Measurements from ENCODE around the gene CBX5. TPM values are rescaled to one million over a fixed set of nuclear protein-coding genes. Genes with fewer than 3 reads are reported as not detected.
A peak's percentile ranks its signal among the peaks of the same experiment; 100 is the strongest.
"Not testable (repeated sequence)": the region's sequence is repeated elsewhere in the genome, so short reads cannot be mapped to it uniquely, and the experiment has no call there.

Gene CBX5
- total RNA-seq, 1 donor from 2014 or later = 97.5 TPM

DNA sequence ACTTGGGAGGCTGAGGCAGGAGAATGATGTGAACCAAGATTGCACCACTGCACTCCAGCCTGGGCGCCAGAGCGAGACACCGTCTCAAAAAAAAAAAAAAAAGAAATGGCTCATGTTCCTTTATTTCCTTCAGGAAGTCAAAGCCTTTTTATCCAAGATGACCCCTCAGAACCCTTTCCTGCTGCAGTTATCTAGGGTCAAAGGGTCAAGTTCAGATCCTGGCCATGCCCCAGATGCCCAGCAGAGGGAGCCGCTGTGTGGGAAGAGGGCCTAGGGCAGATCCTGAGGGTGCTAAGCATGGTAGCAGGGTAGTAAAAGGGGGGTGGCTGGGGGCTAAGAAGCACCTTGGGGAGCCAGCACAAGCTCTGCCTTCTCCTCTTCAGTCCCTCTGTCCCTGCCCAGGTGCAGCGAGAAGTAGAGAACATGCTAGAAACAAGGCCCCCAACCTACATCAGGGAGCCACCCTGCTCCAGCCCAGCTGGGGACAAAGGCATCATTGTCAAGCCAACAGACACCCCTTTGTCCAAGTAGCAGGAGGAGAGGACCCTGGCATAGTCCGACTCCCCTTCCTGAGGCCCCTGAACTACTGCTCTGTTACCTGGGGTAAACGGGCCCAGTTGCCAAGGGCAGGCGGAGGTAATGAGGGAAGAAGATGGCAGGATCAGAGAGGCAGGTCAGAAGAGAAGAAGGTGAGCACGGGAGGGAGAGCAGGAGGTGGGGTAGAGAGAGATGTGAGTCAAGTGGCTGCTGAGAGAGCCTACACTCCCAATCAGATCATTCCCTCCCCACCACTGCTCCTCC, 14.4 kb upstream of the CBX5 start:
- no peak for DNase-seq (ENCODE audit: low read depth)

DNA sequence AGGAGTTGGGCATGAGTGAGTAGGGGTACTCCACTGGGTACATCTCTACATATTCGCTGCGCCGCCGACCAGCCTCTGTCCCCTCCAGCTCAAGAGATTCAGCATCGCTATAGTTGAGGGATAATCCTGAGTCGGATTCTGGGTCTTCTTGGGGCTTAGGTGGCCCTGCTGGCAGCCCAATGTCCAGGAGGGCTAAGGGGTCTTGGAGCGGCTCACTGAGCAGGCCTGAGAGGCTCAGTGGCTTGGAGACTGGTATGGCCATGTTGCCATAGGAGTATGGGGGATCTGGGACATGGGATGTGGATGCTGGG, 13.0 kb upstream of the CBX5 start:
- no peak for DNase-seq (ENCODE audit: low read depth)

DNA sequence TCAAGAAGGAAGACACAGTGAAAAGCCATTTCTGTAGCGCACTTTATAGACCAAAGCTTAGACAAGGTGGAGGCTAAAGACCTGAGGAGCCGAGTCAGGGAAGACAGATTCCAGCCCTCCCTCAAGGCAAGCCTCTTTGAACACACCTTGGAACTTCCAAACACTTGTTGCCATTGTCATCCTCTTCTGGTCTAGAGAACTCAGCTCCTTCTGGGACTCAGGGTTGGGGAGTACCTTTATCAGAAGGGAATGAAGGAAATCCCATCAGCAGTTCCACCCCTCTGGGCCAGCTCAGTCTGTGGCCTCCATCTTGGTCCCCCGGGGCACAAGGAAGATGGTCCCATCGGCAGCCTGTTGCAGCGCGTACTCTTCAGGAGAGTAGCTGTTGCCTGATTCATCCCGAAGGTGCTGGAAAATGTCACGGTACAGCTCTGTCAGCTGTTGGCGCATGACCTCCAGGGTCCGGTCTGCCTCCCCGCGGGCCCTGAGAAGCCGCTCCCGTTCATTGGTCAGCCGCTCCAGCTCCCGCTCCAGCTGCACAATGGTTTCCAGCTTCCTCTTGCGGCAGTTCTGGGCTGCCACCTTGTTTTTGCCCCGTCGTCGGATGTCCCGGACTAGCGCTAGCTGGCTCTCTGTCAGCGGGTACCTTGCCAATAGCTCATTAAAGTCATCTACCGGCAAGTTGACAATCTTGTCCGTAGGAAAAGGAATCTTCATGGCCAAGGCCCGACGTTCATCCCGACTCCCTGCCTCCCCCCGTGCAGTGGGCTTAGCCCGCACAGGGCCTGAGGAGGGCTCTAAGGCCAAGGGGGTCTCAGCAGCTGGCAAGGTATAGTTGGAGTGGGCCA, 12.4 kb upstream of the CBX5 start:
- no peak for DNase-seq (ENCODE audit: low read depth)

DNA sequence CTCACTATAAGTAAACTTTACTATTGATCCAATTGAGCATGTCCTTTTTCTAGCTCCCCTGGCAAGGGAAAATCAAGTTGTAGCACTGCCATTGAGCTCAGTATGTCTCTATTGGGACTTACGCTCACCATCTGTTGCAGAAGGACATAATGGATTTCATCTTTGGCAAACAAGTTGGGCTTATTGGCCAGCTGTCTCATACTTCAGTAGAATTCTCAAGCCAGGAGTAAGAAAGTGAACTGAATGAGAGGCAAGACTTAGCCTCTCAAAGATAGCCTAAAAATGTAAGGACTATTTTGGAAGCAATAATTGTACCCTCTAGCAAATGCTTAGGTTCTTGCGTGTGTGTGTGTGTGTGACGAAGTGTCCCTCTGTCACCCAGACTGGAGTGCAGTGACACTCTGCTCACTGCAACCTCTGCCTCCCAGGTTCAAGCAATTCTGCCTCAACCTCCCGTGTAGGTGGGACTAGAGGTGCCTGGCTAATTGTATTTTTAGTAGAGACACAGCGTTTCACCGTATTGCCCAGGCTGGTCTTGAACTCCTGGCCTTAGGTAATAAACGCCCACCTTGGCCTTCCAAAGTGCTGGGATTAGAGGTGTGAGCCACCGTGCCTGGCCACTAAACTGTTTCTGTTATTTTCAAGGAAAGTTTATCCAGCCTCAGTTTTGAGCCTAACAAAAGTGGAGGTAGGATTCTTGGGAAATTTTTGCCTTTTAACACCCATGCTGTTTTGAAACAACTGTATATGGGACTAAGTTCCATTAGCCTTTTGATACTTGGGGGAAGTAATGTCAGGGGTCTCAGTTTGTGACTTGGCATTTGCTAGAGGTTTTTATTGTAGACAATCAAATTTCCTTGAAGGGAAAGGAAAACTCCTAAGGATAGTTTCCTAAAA, 7.6 kb upstream of the CBX5 start:
- no peak for DNase-seq (ENCODE audit: low read depth)

DNA sequence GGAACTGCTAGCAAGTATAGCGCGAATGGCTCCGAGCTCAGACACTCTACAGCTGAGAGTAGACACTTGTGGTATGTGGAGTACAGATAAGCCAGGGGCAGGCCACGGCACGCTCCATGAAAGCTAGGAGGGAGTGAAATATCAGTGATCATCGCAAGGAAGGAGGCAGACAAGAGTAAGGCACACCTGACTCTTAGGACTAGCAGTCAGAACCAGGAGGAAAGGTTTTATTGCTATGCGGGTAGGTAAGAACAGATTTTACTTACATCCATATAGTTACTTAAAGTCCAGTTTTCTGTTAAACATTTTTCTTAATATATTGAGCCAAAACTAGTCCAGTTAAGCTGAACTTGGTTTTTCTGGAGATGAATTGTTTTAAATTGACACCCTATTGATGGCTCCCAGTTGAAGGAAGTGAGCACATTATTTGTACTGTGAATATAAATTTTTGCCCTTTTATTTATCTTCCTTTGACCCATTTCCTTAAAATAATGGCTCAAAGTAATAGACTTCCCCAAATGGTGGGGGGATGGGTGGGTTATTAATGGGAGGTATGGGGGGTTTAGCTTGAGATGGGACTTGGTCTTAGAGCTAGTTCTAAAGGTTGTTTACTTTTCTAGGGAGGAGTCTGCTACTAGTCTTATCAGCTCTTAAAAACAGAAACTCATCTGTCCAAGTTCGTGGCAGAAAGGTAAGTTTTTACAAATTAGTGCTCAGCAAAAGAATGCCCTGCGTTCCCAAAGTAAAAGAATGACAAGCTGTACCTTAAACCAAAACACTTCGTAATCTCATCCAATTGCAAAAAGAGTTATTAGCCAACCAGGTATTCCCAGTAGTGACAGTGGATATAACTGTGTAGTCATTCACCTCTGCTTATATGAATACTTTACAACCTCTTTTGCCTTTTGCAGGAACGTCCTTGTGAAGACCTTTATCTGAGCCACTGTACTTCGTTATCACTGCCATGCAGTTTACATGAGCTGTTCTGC, 6.4 kb upstream of the CBX5 start:
- no peak for DNase-seq (ENCODE audit: low read depth)

DNA sequence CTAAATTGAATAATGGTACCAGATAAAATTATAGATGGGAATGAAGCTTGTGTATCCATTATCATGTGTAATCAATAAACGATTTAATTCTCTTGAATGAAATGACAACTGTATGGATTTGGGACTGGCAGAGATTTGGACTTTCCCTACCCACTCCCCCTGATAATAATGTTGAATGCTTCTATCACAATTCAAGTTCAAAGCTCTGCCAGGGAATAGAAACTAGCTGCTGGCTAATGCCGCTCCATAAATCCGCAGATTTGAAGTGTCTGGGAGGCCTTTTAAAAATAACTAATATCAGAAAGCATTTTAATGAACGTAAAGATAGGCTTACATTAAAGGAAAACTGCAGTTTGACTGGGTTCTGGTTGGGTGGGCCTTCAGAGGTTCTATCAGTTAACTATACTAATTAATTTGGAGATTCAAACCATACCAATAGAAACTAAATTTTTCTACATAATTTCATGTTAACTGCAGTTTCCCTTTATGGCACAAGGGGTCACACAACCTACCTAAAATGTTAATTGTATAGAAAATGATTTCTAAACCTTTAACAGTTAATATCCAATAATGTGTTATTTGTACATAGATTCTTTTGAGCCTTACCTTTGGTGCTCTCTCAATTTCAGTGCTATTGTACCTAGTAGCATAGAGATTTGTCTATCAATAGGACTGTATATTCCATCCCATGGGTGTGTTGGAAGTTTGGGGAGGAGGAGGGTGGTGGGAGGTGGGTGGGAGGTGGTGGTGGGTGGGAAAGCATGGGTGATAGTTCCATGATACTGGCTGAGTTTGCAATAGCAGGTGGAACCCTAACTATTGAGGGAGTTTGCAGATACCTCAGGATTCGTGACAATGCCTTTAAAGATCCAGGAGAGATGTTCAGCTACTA, 5.5 kb upstream of the CBX5 start:
- DNase-seq (ENCODE audit: low read depth) = no peak

DNA sequence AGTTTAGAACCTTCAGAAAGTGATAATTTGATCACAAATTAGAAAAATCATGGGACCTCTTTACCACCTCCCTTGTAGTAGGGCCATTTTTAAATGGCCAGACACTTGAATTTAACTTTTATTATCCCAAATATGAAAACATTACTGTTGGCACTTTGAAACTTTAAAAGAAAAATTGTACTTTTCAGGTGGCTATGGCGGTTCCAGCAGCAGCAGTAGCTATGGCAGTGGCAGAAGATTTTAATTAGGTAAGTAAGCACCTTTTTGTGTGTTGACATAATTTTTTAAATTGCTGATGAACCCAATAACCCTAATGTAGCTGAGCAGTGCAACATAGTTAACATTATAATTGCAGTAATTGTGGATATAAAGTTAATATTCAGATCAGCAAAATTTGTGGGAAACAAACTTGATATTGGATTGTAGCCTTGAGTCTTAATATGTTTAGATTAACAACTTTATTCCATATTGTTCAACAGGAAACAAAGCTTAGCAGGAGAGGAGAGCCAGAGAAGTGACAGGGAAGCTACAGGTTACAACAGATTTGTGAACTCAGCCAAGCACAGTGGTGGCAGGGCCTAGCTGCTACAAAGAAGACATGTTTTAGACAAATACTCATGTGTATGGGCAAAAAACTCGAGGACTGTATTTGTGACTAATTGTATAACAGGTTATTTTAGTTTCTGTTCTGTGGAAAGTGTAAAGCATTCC, 4.3 kb upstream of the CBX5 start:
- DNase-seq (ENCODE audit: low read depth) = not testable (repeated sequence)

DNA sequence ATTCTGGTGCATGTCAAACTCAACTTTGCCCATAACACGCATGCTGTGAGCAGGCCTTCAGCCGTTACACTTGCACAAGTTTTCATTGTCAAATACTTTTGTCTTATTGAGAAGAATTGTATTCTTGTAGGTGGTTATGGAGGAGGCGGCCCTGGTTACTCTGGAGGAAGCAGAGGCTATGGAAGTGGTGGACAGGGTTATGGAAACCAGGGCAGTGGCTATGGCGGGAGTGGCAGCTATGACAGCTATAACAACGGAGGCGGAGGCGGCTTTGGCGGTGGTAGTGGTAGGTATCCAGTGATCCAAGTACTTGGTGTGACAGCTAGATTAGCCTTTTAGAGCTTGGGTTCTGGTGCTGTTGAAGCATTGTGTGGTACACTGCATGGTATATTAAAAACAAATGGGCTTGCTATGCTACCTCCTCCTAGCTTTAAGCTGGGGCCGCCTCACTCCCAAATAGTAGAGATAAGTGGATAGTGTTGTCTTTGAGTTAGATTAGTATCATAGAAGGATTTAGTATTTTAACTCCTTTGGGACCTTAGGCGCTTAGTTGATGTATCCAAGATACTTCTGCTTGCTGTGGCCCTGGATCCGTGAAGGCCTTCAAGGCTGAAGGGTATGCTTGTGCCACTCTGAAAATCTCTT, 3.1 kb upstream of the CBX5 start:
- DNase-seq (ENCODE audit: low read depth) = no peak

DNA sequence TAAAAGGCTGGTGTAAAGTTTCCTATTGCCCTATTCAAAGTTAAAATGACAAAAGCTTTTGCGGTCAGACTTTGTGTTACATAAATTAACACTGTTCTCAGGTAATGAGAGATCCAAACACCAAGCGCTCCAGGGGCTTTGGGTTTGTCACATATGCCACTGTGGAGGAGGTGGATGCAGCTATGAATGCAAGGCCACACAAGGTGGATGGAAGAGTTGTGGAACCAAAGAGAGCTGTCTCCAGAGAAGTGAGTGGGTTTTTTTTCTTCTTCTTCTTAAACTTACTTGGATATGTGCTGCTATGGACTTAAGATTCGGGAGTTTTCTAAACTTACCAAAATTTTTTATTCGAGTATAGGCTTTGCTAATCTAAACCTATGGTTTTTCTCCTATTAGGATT, 1.8 kb upstream of the CBX5 start:
- DNase-seq (ENCODE audit: low read depth) = not testable (repeated sequence)

DNA sequence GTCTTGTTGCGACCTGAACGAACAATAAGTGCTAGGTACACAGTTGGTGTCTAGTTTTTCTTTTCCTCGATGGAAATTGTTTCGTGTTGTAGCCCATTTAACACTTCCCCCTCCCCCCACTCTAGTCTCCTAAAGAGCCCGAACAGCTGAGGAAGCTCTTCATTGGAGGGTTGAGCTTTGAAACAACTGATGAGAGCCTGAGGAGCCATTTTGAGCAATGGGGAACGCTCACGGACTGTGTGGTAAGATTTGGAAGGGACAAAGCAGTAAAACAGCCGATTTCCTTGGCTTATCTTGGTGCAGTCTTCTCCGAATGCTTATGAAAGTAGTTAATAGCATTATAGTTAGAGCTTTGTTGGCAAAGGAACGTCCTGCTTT, 1.3 kb upstream of the CBX5 start:
- not testable (repeated sequence) for DNase-seq (ENCODE audit: low read depth)

DNA sequence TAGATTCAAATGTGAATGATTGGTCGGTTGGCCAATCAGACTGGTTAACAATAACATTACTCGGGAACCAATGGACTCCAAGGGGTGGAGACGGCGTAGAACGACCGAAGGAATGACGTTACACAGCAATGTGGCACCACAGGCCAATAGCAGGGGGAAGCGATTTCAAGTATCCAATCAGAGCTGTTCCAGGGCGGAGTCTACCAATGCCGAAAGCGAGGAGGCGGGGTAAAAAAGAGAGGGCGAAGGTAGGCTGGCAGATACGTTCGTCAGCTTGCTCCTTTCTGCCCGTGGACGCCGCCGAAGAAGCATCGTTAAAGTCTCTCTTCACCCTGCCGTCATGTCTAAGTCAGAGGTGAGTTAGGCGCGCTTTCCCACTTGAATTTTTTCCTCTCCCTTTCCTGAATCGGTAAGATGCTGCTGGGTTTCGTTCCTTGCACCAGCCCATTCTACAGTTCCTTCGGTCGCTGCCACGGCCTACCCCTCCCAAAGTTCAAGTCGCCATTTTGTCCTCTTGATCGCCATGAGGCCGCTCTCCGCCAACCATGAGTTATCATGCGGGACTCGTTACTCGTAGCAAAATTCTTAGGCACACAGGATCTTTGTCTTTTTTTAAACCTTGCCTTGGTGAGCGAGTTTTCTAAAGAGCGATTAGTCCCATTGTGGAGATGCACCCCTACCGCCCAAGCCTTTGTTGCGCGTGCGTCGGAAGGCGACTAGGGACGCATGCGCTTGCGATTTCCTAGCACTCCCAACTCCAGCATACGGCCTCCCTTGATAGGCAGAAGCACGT, 742 bp upstream of the CBX5 start, which contains the start of gene HNRNPA1:
Gene HNRNPA1 (plus strand): TSS at position 259 of the 793 bp plus-strand sequence. CDS start 82 bp downstream, at position 341.
- peak; percentile 100 for DNase-seq (ENCODE audit: low read depth)

DNA sequence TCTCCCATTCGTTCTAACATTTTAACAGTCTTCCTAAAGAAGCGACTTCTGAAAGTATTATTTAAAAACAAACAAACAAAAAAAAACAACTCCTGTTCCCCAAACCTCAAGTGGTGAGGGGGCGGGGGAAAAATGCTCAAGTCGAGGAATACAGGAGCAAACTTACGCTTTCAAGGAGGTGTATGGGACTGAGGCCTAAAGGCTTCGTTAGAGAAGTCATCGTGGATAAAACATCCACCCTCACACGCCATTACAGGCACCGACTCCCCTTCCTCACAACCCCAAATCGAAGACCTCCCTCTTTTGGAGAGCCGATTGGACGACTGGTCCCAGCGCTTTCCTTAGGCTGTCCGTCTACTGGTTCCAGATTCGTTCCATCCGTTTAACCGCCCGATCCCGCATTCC, 693 bp downstream of the CBX5 start:
- no peak for DNase-seq (ENCODE audit: low read depth)

DNA sequence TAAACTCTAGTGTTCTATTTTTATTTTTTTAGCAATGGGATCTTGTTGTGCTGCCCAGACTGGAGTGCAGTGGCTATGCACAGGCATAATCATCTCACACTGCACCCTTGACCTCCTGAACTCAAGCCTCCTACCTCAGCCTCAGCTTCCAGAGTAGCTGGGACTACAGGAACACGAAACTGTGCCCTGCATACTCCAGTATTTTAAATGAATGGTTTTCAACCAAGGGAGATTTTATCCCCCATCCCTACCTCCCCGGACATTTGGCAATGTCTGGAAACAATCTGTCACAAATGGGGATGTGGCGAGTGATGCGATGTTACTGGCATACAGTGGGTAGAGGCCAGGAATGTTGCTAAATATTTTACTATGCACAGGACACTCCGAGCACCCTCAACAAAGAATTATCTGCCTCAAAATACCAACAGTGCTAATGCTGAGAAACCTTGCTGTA, 2.1 kb downstream of the CBX5 start:
- DNase-seq (ENCODE audit: low read depth) = peak; percentile 46

DNA sequence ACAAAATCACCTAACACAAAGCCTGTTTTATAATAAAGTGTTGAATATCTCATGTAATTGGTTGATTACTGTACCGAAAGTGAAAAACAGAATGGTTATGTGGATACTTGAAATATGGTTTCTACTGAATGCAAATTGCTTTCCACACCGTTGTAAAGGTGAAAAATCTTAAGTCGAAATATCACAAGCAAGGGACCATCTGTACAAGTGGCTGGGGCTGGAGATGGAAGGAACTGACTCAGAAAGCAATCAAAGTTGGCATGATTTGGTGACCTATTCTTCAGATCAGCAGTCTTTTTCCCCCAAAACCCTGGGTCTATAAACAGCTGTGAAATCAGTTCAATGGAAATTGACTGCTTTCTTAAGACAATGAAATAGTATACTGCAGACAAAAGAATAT, 3.6 kb downstream of the CBX5 start:
- DNase-seq (ENCODE audit: low read depth) = no peak

DNA sequence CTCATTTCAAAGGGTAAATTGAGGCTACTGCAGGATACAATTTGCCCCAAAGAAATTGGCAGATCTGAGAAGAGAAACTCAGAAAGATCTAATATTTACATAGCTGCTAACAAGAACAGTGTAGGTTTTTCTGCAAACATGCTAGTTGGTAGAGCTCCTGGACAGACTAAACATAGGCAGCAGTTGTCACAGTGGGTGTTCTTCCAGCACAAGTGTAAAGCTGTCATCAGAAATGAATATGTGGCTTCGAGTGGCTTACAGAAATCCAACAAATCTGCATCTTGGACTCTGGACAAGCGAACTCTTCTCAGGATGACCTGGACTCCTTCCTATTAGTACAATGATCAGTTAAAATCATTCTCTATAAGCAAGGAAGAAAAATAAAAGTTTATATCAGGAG, 5.9 kb downstream of the CBX5 start:
- no peak for DNase-seq (ENCODE audit: low read depth)

DNA sequence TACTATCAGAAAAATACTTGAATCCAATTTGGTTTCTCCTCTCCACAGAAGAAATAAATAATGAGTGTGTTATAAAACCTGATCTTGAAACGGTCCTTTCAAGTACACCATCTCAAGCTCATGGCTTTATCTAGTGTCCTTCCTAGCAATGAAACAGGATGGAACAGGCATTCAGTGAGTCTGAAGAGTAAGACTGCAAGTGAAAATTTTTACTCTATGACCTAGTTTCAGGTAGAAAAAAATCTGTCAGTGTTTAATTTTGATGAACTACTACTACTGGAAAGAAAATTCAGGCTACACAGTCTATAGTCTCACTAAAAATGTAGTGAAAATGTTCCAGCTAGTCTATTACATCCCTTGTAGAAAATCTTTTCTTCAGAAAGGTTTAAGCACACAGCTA, 7.7 kb downstream of the CBX5 start:
- no peak for DNase-seq (ENCODE audit: low read depth)

DNA sequence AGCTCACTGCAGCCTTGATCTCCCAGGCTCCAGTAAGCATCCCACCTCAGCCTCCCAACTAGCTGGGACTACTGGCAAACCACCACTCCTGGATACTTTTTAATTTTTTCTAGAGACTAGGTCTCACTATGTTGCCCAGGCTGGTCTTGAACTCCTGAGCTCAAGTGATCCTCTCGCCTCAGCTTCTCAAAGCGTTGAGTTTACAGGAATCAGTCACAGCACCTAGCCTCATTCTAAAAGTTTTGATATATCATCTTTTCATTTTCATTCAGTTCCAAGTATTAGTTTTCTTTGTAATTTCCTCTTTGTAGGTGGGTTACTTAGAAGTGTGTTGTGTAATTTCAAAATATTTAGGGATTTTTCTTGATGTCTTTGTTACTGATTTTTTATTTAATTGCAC, 9.6 kb downstream of the CBX5 start:
- no peak for DNase-seq (ENCODE audit: low read depth)

DNA sequence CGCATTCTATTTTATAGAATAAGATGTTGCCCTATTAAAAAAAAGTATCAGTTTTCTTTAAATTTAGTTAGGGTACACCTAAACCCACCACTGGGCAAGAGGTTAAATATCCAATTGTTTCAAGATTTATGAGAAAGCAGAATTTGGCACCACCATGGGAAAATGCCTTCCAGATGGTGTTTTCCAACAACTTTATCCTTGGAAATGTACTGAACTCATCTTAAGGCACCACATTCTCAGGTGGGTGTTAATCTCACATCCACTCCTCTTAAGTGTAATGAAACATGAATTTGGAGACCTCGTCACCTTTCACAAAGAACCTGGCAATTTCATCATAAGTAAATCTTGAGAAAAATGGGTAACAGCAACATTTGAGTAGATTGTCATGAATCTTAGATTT, 13.1 kb downstream of the CBX5 start:
- no peak for DNase-seq (ENCODE audit: low read depth)
